ENCODE measurements around the gene NPRL2. TPM values are rescaled to one million over a fixed set of nuclear protein-coding genes. Genes with fewer than 3 reads are reported as not detected.

Gene NPRL2
- total and polyA plus RNA-seq, 2 of the 13 experiments (the other 11 are each of a cell fraction or from before 2014, with no cell fraction given), result 30.6 to 51.4 TPM

- TF ChIP-seq FOXO4 (CRISPR knock-in tag; conservative IDR thresholded peaks at IDR 0.05) (0 out of 2 replicates have a peak, but pooled peaks have one; percentile 62), RBM22 (optimal IDR thresholded peaks at IDR 0.05; ENCODE audit: low read length) (peak; percentile 15), ZNF883 (CRISPR knock-in tag; IDR thresholded peaks at IDR 0.05; ENCODE audit: not compliant biosample characterization) (peak; percentile 62), ZNF687 (CRISPR knock-in tag; IDR thresholded peaks at IDR 0.05) (peak; percentile 57), ZNF263 (CRISPR knock-in tag; IDR thresholded peaks at IDR 0.05) (peak; percentile 74), ZNF737 (CRISPR knock-in tag; IDR thresholded peaks at IDR 0.05; ENCODE audit: borderline replicate concordance) (0 out of 2 replicates have a peak, but pooled peaks have one; percentile 35), ZNF280B (CRISPR knock-in tag; IDR thresholded peaks at IDR 0.05; ENCODE audit: borderline replicate concordance) (0 out of 2 replicates have a peak, but pooled peaks have one; percentile 40), ZFP91 (CRISPR knock-in tag; IDR thresholded peaks at IDR 0.05; ENCODE audit: borderline replicate concordance) (0 out of 2 replicates have a peak, but pooled peaks have one; percentile 57), SIN3A (IDR thresholded peaks at IDR 0.05; ENCODE audit: borderline replicate concordance, low read depth, low read length) (0 out of 2 replicates have a peak, but pooled peaks have one; percentile 11), ZFX (CRISPR knock-in tag; IDR thresholded peaks at IDR 0.05; ENCODE audit: low read depth) (peak; percentile 29; the same call in 1 of the 2 replicates), FOXO1 (CRISPR knock-in tag; IDR thresholded peaks at IDR 0.05) (no peak), ZBTB33 (CRISPR knock-in tag; IDR thresholded peaks at IDR 0.05) (peak; percentile 89), ZNF768 (CRISPR knock-in tag; IDR thresholded peaks at IDR 0.05) (0 out of 2 replicates have a peak, but pooled peaks have one; percentile 25), MYC (CRISPR knock-in tag; IDR thresholded peaks at IDR 0.05; ENCODE audit: borderline replicate concordance) (peak; percentile 19; the same call in 1 of the 2 replicates)
These were observed 30.5 kb downstream of the NPRL2 start (continued) for GRCh38 chr3:50319894-50320625.

All from HepG2 (cell line).